ENCODE measurements around the gene P2RY4.

P2RY4 gene

DNA sequence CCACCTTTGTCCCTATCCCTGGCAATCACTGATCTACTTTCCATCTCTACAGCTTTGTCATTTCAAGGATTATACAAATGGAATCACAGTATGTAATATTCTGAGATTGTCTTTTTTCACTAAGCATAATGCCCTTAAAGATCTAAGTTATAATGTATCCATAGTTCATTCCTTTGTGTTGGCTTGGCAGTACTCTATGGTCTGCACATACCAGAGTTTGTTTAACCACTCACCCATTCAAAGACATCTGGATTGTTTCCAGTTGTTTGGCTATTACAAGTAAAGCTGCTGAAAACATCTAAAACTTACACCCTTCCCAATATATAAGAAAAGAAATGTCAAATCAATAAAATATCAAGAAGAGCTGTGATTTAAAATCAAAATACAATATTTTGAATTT is 51.5 kb downstream of the P2RY4 start:
- no peaks in the 10 kb centered on the region for H3K4me1 Mint-ChIP-seq
- H3K36me3 Mint-ChIP-seq: no peaks in the 10 kb centered on the region
- H3K27me3 Mint-ChIP-seq: peaks cover 9% of the 10 kb centered on the region
- ATAC-seq: no peak
- H3K27ac Mint-ChIP-seq: no peak overlapping the region
- no peaks in the 10 kb centered on the region for H3K9me3 Mint-ChIP-seq
- no peak overlapping the region for H3K4me3 Mint-ChIP-seq
